Neural progenitor cell (in vitro differentiated cells): ENCODE results near the gene SCN3A. TPM values are rescaled to one million over a fixed set of nuclear protein-coding genes. Genes with fewer than 3 reads are reported as not detected.

Source experiments
- DNase-seq: peaks from one replicate; pipeline ENCODE4 v3.0.0-alpha.2; 2016; ENCODE audit warnings: low spot score
- H2AFZ ChIP-seq: fragments of 200-600 bp; sonication (generic); replicated peaks from 2 replicates; pipeline ENCODE4 v1.6.1; 2016; ENCODE audit warnings: antibody characterized with exemption
- H3F3A ChIP-seq: fragments of 200-600 bp; sonication (generic); 2 replicates; pipeline ENCODE4 v1.6.1; 2016; ENCODE audit warnings: antibody characterized with exemption, low read depth
- H3K27ac ChIP-seq: fragments of 200-600 bp; sonication (generic); 2 replicates; pipeline ENCODE4 v1.5.1; 2016; ENCODE audit warnings: mild to moderate bottlenecking
- H3K27me3 ChIP-seq: fragments of 200-600 bp; sonication (generic); 2 replicates; pipeline ENCODE4 v1.6.1; 2016; ENCODE audit warnings: mild to moderate bottlenecking, moderate library complexity
- H3K36me3 ChIP-seq: fragments of 200-600 bp; sonication (generic); 2 replicates; pipeline ENCODE4 v1.5.1; 2016
- H3K4me1 ChIP-seq: fragments of 200-600 bp; sonication (generic); 2 replicates; pipeline ENCODE4 v1.6.1; 2016; ENCODE audit warnings: mixed run types
- H3K4me2 ChIP-seq: fragments of 200-600 bp; sonication (generic); 2 replicates; pipeline ENCODE4 v1.6.1; 2016
- H3K4me3 ChIP-seq: fragments of 200-600 bp; sonication (generic); 2 replicates; pipeline ENCODE4 v1.5.1; 2016
- H3K79me2 ChIP-seq: fragments of 200-600 bp; sonication (generic); 2 replicates; pipeline ENCODE4 v1.6.1; 2016; ENCODE audit warnings: low read depth
- H3K9ac ChIP-seq: fragments of 200-600 bp; sonication (generic); 2 replicates; pipeline ENCODE4 v1.6.1; 2016
- H3K9me3 ChIP-seq: fragments of 200-600 bp; sonication (generic); 2 replicates; pipeline ENCODE4 v1.5.1; 2016; ENCODE audit warnings: low read depth
- H4K20me1 ChIP-seq: fragments of 200-600 bp; sonication (generic); 2 replicates; pipeline ENCODE4 v1.6.1; 2016; ENCODE audit warnings: low read depth
- H3K27ac Mint-ChIP-seq: 3 replicates; pipeline ENCODE4 v1.8.0; 2021; ENCODE audit warnings: mixed read lengths
- H3K27me3 Mint-ChIP-seq: 2 replicates; pipeline ENCODE4 v1.8.0; 2022; ENCODE audit warnings: low read depth, mild to moderate bottlenecking, inconsistent platforms, moderate library complexity, mixed read lengths; ENCODE audit not compliant: insufficient read depth
- H3K36me3 Mint-ChIP-seq: 3 replicates; pipeline ENCODE4 v1.8.0; 2021; ENCODE audit warnings: mixed read lengths
- H3K4me1 Mint-ChIP-seq: 3 replicates; pipeline ENCODE4 v1.8.0; 2021; ENCODE audit warnings: mixed read lengths
- H3K4me3 Mint-ChIP-seq: 3 replicates; pipeline ENCODE4 v1.8.0; 2021; ENCODE audit warnings: mild to moderate bottlenecking, moderate library complexity, mixed read lengths
- H3K9me3 Mint-ChIP-seq: 3 replicates; pipeline ENCODE4 v1.8.0; 2020; ENCODE audit warnings: mixed read lengths
- CTCF ChIP-seq: fragments of 200-600 bp; sonication (generic); IDR thresholded peaks from 2 replicates; pipeline ENCODE4 v1.5.1; 2017; ENCODE audit warnings: antibody characterized with exemption, mild to moderate bottlenecking
- EZH2 ChIP-seq: fragments of 200-600 bp; sonication (generic); IDR thresholded peaks from 2 replicates; pipeline ENCODE4 v1.6.1; 2017; ENCODE audit warnings: antibody characterized with exemption, mild to moderate bottlenecking, moderate library complexity
- EZH2phosphoT487 ChIP-seq: fragments of 200-600 bp; sonication (generic); IDR thresholded peaks from 2 replicates; pipeline ENCODE4 v1.6.1; 2017; ENCODE audit warnings: antibody characterized with exemption
- total RNA-seq: library from RNA; depleted of rRNA; stranded (reverse); fragments of >200 nt; gene quantifications from 2 replicates; pipeline ENCODE4 v1.2.3, GENCODE V29; 2015; ENCODE audit warnings: low replicate concordance

SCN3A gene
- total RNA-seq, 1 donor from 2014 or later = not detected

DNA sequence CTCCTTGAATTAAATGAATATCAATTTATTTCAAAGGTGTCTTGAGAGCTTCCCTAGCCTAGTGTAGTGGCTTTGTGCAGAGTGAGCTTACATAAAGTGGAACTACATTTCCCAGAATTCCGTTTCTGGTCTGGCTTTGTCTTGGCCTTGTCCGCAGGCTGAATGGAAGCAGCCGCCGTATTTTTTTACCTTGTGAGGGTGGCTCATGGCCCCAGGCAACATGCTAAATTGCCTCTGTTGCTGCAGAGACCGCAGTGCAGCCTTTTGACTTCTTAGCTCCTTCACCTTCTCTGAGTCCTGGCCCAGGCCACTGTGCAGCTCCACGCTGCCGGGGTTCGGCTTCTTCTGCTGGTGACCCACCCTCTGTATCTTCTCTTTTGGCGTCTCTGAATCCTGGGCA, 133.8 kb downstream of the SCN3A start:
- H2AFZ ChIP-seq = peak overlapping the region; percentile 93
- peak overlapping the region; percentile 50 for H3K4me2 ChIP-seq
- no peak overlapping the region for H3K9ac ChIP-seq
- no peak overlapping the region for H3K27ac ChIP-seq
- peaks cover 36% of the 10 kb centered on the region for H3K4me1 ChIP-seq
- no peaks in the 10 kb centered on the region for H4K20me1 ChIP-seq
- no peaks in the 10 kb centered on the region for H3K36me3 ChIP-seq
- Mint-ChIP-seq H3K4me3 (no peak overlapping the region), H3K9me3 (peaks cover 20% of the 10 kb centered on the region), H3K27ac (peak overlapping the region; percentile 99), H3K36me3 (peaks cover 7% of the 10 kb centered on the region), H3K4me1 (peaks cover 53% of the 10 kb centered on the region), H3K27me3 (peaks cover 2% of the 10 kb centered on the region)
- peaks cover 8% of the 10 kb centered on the region for H3F3A ChIP-seq
- no peak overlapping the region for H3K4me3 ChIP-seq
- H3K27me3 ChIP-seq = no peaks in the 10 kb centered on the region
- peak; percentile 37 for DNase-seq
- TF ChIP-seq CTCF = no peak
- TF ChIP-seq EZH2phosphoT487 = no peak
- TF ChIP-seq EZH2 = no peak
- H3K9me3 ChIP-seq = no peaks in the 10 kb centered on the region
- no peaks in the 10 kb centered on the region for H3K79me2 ChIP-seq

DNA sequence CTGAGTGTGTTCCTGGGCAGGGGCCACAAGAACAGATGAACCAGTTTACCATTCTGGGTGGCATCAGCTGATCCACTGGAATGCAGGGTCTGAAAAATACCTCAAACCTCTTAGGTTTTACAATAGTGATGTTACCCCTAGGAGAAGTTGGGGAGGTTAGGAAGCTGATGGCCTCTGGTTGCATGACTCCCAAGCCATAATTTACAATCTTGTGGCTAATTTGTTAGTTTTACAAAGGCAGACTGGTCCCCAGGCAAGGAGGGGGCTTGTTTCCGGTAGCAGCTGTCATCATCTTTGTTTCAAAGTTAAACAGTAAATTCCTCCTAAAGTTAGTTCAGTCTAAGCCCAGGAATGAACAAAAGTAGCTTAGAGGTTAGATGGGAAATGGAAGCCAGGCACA, 134.7 kb downstream of the SCN3A start:
- Mint-ChIP-seq H3K27me3 (peaks cover 4% of the 10 kb centered on the region), H3K4me1 (peaks cover 55% of the 10 kb centered on the region), H3K9me3 (peaks cover 17% of the 10 kb centered on the region), H3K27ac (peak overlapping the region; percentile 99), H3K36me3 (peaks cover 7% of the 10 kb centered on the region), H3K4me3 (peak overlapping the region; percentile 46)
- Histone ChIP-seq H4K20me1 (no peaks in the 10 kb centered on the region), H3K4me1 (peaks cover 36% of the 10 kb centered on the region), H3K27ac (peak overlapping the region; percentile 11), H3K9ac (no peak overlapping the region), H3K79me2 (no peaks in the 10 kb centered on the region), H3K27me3 (no peaks in the 10 kb centered on the region), H3F3A (peaks cover 8% of the 10 kb centered on the region), H3K4me2 (peak overlapping the region; percentile 74), H3K4me3 (no peak overlapping the region), H3K36me3 (no peaks in the 10 kb centered on the region), H3K9me3 (no peaks in the 10 kb centered on the region), H2AFZ (peak overlapping the region; percentile 93)
- DNase-seq = no peak
- TF ChIP-seq CTCF (no peak), EZH2phosphoT487 (no peak), EZH2 (no peak)

DNA sequence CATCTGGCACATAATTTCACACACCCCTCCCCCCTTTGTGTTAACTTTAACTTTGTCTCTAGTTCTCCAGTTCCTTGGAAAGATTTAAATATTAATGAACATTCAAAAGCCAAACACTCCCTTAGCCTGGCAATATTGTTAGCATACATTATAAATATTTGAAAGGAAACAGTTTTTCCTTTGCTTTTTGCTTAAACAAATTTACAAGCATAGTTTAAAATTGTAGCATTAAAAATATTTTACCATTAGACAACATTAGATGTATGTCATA, 135.4 kb downstream of the SCN3A start:
- Histone ChIP-seq H3K4me1 (peaks cover 36% of the 10 kb centered on the region), H3K9ac (no peak overlapping the region), H4K20me1 (no peaks in the 10 kb centered on the region), H3K36me3 (no peaks in the 10 kb centered on the region), H3K9me3 (no peaks in the 10 kb centered on the region), H3K4me2 (peak overlapping the region; percentile 74), H3K27me3 (no peaks in the 10 kb centered on the region), H3K27ac (no peak overlapping the region), H3F3A (peaks cover 8% of the 10 kb centered on the region), H3K4me3 (peak overlapping the region; percentile 34), H3K79me2 (no peaks in the 10 kb centered on the region), H2AFZ (peak overlapping the region; percentile 93)
- peak overlapping the region; percentile 99 for H3K27ac Mint-ChIP-seq
- peaks cover 9% of the 10 kb centered on the region for H3K9me3 Mint-ChIP-seq
- peak overlapping the region; percentile 76 for H3K4me3 Mint-ChIP-seq
- peaks cover 3% of the 10 kb centered on the region for H3K36me3 Mint-ChIP-seq
- H3K4me1 Mint-ChIP-seq = peaks cover 56% of the 10 kb centered on the region
- TF ChIP-seq EZH2 = no peak
- no peak for DNase-seq
- H3K27me3 Mint-ChIP-seq = peaks cover 3% of the 10 kb centered on the region

DNA sequence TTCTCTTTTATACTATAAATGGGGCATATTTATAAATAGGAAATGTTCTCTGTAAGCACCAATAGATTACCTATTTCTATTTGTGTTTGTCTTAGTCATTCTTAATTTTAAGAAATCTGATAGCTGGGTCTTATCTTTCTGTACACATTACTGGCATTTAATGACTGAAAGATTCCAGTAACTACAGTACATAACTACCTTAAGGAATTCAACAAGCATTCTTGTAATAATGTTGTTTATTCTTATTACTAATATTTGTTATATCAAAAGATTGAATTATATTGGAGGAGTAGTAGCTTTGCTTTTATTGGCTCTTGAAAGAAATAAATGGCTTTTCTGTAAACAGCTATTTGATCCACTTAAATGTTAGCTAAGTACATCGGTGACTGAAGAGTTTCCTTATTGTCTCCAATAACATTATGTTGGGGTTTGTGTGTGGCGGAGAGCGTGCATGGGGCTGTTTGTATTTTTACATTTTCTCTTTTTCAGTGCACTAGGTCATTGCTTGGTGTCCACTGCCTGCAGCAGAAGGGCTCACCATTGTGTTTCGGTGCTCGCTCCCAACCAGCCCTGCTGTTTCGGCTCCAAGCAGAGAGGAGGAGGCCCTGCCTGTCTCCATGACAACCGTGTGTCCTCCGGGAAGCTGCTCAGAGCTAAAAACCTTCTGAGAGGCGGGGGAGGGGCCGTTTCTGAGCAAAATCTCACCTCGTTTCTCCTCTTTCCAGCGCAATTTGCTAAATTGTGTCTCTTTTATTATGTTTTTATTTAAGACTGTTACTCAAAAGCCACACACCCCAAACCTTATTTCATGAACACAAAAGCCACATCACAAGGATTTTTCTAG, 136.0 kb downstream of the SCN3A start:
- peak; percentile 96 for DNase-seq
- H3K27ac ChIP-seq = peak overlapping the region; percentile 77
- peak overlapping the region; percentile 93 for H2AFZ ChIP-seq
- H3K27me3 Mint-ChIP-seq = peaks cover 3% of the 10 kb centered on the region
- H3F3A ChIP-seq = peaks cover 8% of the 10 kb centered on the region
- peaks cover 36% of the 10 kb centered on the region for H3K4me1 ChIP-seq
- H3K36me3 Mint-ChIP-seq = peaks cover 2% of the 10 kb centered on the region
- H3K9ac ChIP-seq = no peak overlapping the region
- H3K4me3 Mint-ChIP-seq = peak overlapping the region; percentile 76
- H3K4me3 ChIP-seq = peak overlapping the region; percentile 34
- peaks cover 56% of the 10 kb centered on the region for H3K4me1 Mint-ChIP-seq
- H3K27ac Mint-ChIP-seq = peak overlapping the region; percentile 99
- H3K9me3 ChIP-seq = no peaks in the 10 kb centered on the region
- H3K27me3 ChIP-seq = no peaks in the 10 kb centered on the region
- H3K4me2 ChIP-seq = peak overlapping the region; percentile 74
- H3K79me2 ChIP-seq = no peaks in the 10 kb centered on the region
- no peaks in the 10 kb centered on the region for H3K36me3 ChIP-seq
- H4K20me1 ChIP-seq = no peaks in the 10 kb centered on the region
- H3K9me3 Mint-ChIP-seq = peaks cover 8% of the 10 kb centered on the region
- TF ChIP-seq EZH2 (no peak), EZH2phosphoT487 (no peak), CTCF (no peak)
